ENCODE measurements around the gene ELMO1.

The ELMO1 gene

GRCh38 chr7:36937754-36938563 lies 510.7 kb downstream of the ELMO1 start:
- DNase-seq: no peak

- no peak for DNase-seq
Measured at GRCh38 chr7:36931892-36932291, 516.8 kb downstream of the ELMO1 start.

DNA sequence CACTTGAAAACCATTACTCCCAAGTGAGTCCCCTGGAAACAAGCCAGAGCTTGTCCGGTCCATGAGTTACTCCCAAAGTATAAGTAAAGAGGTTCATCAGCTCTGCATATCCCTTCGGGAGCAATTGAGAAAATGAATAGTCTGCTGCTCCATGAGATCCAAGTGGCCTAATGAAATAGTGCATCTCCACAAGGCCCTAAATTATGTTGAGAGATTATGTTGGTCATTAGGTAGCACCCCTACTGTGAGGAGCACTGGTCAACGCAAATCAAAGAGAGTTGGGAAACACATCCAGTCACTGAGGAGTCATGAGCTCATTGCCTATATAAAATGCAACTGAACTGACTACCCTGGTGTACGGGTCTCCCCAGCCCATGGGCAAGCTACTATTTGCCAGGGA lies 518.9 kb downstream of the ELMO1 start:
- DNase-seq: no peak

DNA sequence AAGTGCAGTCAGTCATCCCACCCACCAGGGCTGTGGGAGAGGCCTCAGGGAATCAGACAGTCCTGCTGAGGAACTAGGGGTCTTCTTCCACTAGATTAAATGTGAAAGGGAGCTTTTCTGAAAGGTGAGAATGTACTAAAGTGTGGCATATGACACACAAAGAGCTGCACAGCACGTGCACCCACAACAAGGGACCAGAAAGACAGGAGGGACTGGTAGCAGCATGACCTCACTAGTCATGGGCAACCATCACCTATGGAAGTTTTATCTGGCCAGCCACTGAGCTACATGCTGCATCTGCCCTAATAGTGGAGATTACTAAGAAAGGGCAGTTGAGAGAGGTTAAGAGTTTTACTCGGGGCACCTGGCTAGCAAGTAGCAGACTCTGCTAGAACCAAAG lies 519.9 kb downstream of the ELMO1 start:
- DNase-seq: no peak

- no peak for DNase-seq
Measured at GRCh38 chr7:36928311-36928710, 520.4 kb downstream of the ELMO1 start.

DNA sequence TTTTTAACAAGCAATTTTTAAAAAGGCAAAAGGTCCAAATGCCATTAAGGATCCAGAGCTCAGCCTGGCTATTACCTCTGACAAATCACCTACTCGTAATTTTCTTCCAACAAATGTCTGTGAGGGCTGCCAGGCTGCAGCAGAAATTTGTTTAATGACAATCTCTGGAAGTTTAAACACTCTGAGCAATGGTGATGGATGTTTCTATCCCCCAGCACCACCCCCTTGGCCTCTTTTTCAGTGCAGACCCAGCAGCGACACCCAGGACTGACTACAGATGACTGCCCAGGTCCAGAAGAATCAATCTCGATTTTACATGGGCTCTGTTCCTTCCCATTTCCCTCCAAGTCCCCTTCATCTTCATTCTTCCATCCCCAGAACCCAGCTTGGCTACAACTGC lies 523.0 kb downstream of the ELMO1 start:
- no peak for DNase-seq

GRCh38 chr7:36925207-36925606 lies 523.5 kb downstream of the ELMO1 start:
- DNase-seq: no peak

GRCh38 chr7:36923943-36924436 lies 524.7 kb downstream of the ELMO1 start:
- DNase-seq: no peak

DNA sequence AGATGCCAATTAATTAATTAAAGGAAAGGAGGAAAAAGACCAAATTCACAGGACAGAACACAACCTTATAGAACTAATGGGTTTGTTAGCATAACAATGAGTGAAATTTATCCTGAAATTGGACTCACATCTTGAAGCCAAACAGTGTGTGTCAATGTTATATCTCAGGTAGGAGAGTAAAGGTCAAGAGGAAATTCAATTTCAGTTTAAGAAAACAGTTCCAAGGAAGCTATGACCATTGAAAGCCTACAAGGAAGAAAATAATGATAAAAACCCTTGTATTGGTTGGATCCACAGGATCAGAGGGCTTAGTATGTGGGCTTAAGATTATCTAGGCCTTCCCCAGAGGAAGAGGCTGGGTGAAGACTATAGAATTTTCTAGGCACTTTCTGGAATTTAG lies 525.5 kb downstream of the ELMO1 start:
- DNase-seq: no peak

- DNase-seq: no peak
Measured at GRCh38 chr7:36920433-36920832, 528.2 kb downstream of the ELMO1 start.

- no peak for DNase-seq
Measured at GRCh38 chr7:36919738-36920137, 528.9 kb downstream of the ELMO1 start.

DNA sequence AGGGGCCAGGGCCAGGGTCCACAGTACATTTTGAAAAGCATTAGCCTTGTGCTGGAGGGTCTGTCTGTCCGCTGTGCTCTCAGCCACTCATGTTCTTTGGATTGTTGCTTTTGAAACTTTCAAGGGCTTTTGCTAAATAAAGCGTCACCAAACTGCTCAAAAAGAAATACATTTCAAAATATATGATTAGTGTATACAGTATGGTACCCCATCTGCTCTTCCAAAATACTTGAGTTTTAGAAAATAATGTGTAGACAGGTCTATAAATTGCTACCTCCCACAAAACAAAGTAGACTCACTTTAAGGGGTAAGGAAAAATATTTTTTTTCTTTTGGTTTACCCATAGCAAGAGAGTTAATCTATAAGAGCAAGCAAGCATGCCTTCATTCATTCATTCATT lies 530.1 kb downstream of the ELMO1 start:
- DNase-seq: no peak

DNA sequence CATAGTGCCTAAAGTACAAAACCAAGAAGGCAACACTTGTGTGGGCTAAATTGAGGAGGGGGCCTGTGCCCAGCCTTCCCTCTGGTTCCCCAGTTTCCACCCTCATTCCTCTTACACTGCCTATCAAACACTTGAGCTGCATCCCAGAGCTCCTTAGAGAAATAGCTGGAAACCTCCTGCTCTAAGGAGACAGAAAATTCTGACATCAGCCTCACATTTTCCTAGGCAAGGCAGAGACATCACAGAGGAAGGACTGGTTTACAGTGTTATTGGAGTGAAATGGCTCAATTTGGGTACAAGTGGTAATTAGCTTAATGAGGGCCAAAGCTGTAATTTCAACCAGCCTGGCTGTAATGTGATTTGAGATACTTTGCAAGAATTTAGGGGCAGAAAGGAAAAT lies 532.0 kb downstream of the ELMO1 start:
- DNase-seq: no peak

- DNase-seq: no peak
Measured at GRCh38 chr7:36916116-36916515, 532.5 kb downstream of the ELMO1 start.

DNA sequence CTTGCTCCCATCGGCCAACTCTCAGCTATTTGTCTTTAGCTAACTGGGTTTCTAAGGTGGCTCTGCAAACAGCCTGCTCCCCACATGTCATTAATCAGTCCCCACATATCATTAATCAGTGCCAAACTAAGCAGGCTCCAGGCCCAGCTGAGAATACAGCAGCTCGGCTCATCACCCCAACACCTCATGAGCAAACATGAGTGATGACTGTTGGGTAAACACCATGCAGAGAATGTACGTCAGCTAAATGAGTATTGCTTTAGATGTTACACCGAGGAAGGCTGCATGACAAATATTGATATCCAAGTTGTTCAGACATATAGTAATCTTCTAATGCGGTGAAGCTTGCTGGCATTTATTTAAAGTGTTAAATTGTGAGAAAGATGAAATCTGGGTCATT lies 536.9 kb downstream of the ELMO1 start:
- DNase-seq: no peak

- DNase-seq: no peak
Measured at GRCh38 chr7:36910859-36911258, 537.8 kb downstream of the ELMO1 start.

- DNase-seq: no peak
Measured at GRCh38 chr7:36910401-36910800, 538.3 kb downstream of the ELMO1 start.

- no peak for DNase-seq
Measured at GRCh38 chr7:36906956-36907635, 541.6 kb downstream of the ELMO1 start.

DNA sequence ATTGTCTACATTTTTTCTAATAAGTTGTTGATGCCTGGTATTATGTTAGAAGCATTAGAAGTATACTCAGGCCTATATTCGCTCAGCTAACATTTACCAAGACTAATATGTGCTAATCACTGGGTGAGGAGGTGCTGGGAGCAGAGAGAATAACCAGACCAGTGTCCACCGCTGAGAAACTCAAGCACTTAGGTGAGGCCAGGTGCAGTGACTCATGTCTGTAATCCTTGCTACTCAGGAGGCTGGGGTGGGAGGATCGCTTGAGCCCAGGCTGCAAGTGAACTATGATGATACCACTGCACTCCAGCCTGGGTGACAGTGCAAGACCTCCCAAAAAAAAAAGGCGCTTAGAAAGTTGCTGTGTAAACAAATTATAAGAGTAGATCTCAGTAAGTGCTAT lies 542.2 kb downstream of the ELMO1 start:
- DNase-seq: no peak

- no peak for DNase-seq
Measured at GRCh38 chr7:36905841-36906240, 542.8 kb downstream of the ELMO1 start.

- DNase-seq: no peak
Measured at GRCh38 chr7:36904802-36905201, 543.9 kb downstream of the ELMO1 start.

DNA sequence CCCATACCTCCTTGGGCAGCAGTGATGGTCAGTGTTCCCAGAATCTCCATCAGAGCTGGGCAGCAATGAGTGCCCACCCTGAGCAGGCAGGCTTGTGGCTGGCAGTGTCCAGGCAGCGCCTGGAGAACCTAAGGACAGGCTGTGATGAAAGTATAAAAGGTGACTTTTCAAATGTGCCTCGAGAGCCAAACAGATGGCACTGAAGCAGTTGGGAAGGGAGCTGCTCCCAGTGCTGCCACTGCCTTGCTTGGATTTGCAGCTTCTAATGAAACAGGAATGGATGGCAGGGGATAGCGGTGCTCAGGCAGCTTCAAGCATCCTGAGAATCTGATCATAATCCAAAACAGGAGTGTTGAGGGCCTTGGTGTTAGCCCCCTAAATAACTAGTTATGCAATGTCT lies 544.6 kb downstream of the ELMO1 start:
- no peak for DNase-seq

- DNase-seq: no peak
Measured at GRCh38 chr7:36900988-36901710, 547.5 kb downstream of the ELMO1 start.

DNA sequence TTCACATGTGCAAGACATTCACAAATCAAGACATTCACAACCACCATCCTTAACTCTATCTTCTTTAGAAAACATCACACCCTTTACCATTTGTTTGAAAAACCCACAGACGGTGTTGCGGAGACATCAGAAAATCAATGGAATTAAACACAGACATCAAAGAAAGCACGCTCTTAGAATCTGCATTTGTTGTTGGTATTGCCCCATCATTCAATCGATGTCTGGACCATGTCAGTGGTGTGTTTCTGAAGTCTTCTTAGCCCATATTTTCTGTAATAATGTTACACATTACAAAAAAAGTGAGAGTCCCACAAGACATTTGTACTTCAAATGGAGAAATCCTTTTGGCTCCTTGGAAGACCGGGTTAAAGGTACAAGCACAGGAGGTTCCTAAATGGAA lies 550.5 kb downstream of the ELMO1 start:
- DNase-seq: no peak

All from T-helper 9 cell (primary cell).